Stimulated activated naive B cell treated with anti-CD40 and anti-IgM and Interleukin-4, amounts not matched to agents 10 μg/mL and 1 μg/mL and 100 μg/mL, for 72 hours (primary cell): ENCODE data around the gene SELENOT.

Source experiments
- ATAC-seq, 2 donors: fragments of 150-1000 bp; cut with Tn5 transposase; replicated peaks; 2 replicates each; pipeline ENCODE4 v1.10.0; 2021; ENCODE audit warnings: moderate library complexity in 1 of 2
- DNase-seq: peaks from one replicate; pipeline ENCODE4 v3.0.0; 2021
- H3K27ac Mint-ChIP-seq: one replicate; pipeline ENCODE4 v1.8.0; 2022; ENCODE audit warnings: mild to moderate bottlenecking, mixed read lengths
- H3K27me3 Mint-ChIP-seq, 2 donors: one replicate each; pipeline ENCODE4 v1.8.0; 2022; ENCODE audit warnings: mixed read lengths in 2 of 2
- H3K36me3 Mint-ChIP-seq, 2 donors: one replicate each; pipeline ENCODE4 v1.8.0; 2022; ENCODE audit warnings: mixed read lengths in 2 of 2, mild to moderate bottlenecking in 1 of 2
- H3K4me1 Mint-ChIP-seq, 2 donors: one replicate each; pipeline ENCODE4 v1.8.0; 2022; ENCODE audit warnings: mixed read lengths in 2 of 2, mild to moderate bottlenecking in 1 of 2
- H3K4me3 Mint-ChIP-seq, 2 donors: one replicate each; pipeline ENCODE4 v1.8.0; 2022; ENCODE audit warnings: mild to moderate bottlenecking in 2 of 2, mixed read lengths in 2 of 2, moderate library complexity in 1 of 2
- H3K9me3 Mint-ChIP-seq, 2 donors: one replicate each; pipeline ENCODE4 v1.8.0; 2022; ENCODE audit warnings: mixed read lengths in 2 of 2, mild to moderate bottlenecking in 1 of 2

The SELENOT gene

GRCh38 chr3:150662410-150663200, 59.5 kb downstream of the SELENOT start:
- H3K27ac Mint-ChIP-seq, result no peak overlapping the region
- peaks cover 8 to 9% of the 10 kb centered on the region in 2 donors for H3K27me3 Mint-ChIP-seq
- H3K4me3 Mint-ChIP-seq, result no peak overlapping the region
- H3K9me3 Mint-ChIP-seq, result no peaks in the 10 kb centered on the region
- no peaks in the 10 kb centered on the region for H3K36me3 Mint-ChIP-seq
- no peak for DNase-seq
- ATAC-seq, result no peak
- H3K4me1 Mint-ChIP-seq, result peaks cover 4 to 15% of the 10 kb centered on the region in 2 donors

- Mint-ChIP-seq H3K27ac (no peak overlapping the region), H3K36me3 (no peaks in the 10 kb centered on the region), H3K4me3 (no peak overlapping the region), H3K4me1 (peaks cover 4 to 15% of the 10 kb centered on the region in 2 donors), H3K27me3 (peaks cover 8 to 9% of the 10 kb centered on the region in 2 donors), H3K9me3 (no peaks in the 10 kb centered on the region)
- DNase-seq, result no peak
- ATAC-seq, result no peak
Measured at GRCh38 chr3:150663461-150663860, 60.3 kb downstream of the SELENOT start.

GRCh38 chr3:150666167-150666566, 63.0 kb downstream of the SELENOT start:
- no peak for DNase-seq
- Mint-ChIP-seq H3K4me3 (no peak overlapping the region), H3K36me3 (no peaks in the 10 kb centered on the region), H3K4me1 (peaks cover 2 to 15% of the 10 kb centered on the region in 2 donors), H3K9me3 (no peaks in the 10 kb centered on the region), H3K27ac (no peak overlapping the region), H3K27me3 (peaks cover 0 to 9% of the 10 kb centered on the region in 2 donors)
- ATAC-seq, result no peak

- ATAC-seq (no peak), DNase-seq (no peak)
- no peaks in the 10 kb centered on the region for H3K27me3 Mint-ChIP-seq
- peaks cover 2 to 8% of the 10 kb centered on the region in 2 donors for H3K4me1 Mint-ChIP-seq
- peaks cover 5 to 14% of the 10 kb centered on the region in 2 donors for H3K36me3 Mint-ChIP-seq
- no peak overlapping the region for H3K4me3 Mint-ChIP-seq
- no peak overlapping the region for H3K27ac Mint-ChIP-seq
- peaks cover 10 to 16% of the 10 kb centered on the region in 2 donors for H3K9me3 Mint-ChIP-seq
Measured at GRCh38 chr3:150673966-150674365, 70.8 kb downstream of the SELENOT start.

- Mint-ChIP-seq H3K27ac (no peak overlapping the region), H3K4me3 (no peak overlapping the region), H3K9me3 (peaks cover 10 to 16% of the 10 kb centered on the region in 2 donors), H3K27me3 (no peaks in the 10 kb centered on the region), H3K36me3 (peaks cover 5 to 14% of the 10 kb centered on the region in 2 donors), H3K4me1 (peaks cover 6 to 13% of the 10 kb centered on the region in 2 donors)
- ATAC-seq (no peak), DNase-seq (no peak)
Measured at GRCh38 chr3:150675587-150675986, 72.5 kb downstream of the SELENOT start.
